ENCODE measurements around the gene PLD6.
A peak's percentile ranks its signal among the peaks of the same experiment; 100 is the strongest.
"Not testable (repeated sequence)": the region's sequence is repeated elsewhere in the genome, so short reads cannot be mapped to it uniquely, and the experiment has no call there.

PLD6 gene

GRCh38 chr17:17172990-17173389, 33.1 kb downstream of the PLD6 start:
- no peak for DNase-seq

- peak; percentile 56 for DNase-seq
Measured at GRCh38 chr17:17172001-17172939, 33.9 kb downstream of the PLD6 start.

- no peak for DNase-seq
Measured at GRCh38 chr17:17171186-17171585, 34.9 kb downstream of the PLD6 start.

GRCh38 chr17:17170346-17170985, 35.7 kb downstream of the PLD6 start:
- DNase-seq = no peak

GRCh38 chr17:17169396-17169795, 36.7 kb downstream of the PLD6 start:
- DNase-seq = no peak

GRCh38 chr17:17168401-17168800, 37.7 kb downstream of the PLD6 start:
- DNase-seq = no peak

GRCh38 chr17:17167986-17168385, 38.1 kb downstream of the PLD6 start:
- no peak for DNase-seq

GRCh38 chr17:17167356-17167755, 38.8 kb downstream of the PLD6 start:
- DNase-seq = no peak

GRCh38 chr17:17166446-17166845, 39.7 kb downstream of the PLD6 start:
- no peak for DNase-seq

- DNase-seq = no peak
Measured at GRCh38 chr17:17165666-17166308, 40.3 kb downstream of the PLD6 start.

GRCh38 chr17:17164676-17165075, 41.5 kb downstream of the PLD6 start:
- DNase-seq = no peak

- no peak for DNase-seq
Measured at GRCh38 chr17:17164156-17164555, 42.0 kb downstream of the PLD6 start.

- DNase-seq = no peak
Measured at GRCh38 chr17:17161759-17162158, 44.4 kb downstream of the PLD6 start.

GRCh38 chr17:17161121-17161520, 45.0 kb downstream of the PLD6 start:
- DNase-seq = no peak

- DNase-seq = no peak
Measured at GRCh38 chr17:17159571-17159970, 46.6 kb downstream of the PLD6 start.

- DNase-seq = not testable (repeated sequence)
Measured at GRCh38 chr17:17158506-17158905, 47.6 kb downstream of the PLD6 start.

GRCh38 chr17:17157041-17157440, 49.1 kb downstream of the PLD6 start:
- no peak for DNase-seq

GRCh38 chr17:17156511-17156910, 49.6 kb downstream of the PLD6 start:
- DNase-seq = no peak

GRCh38 chr17:17156107-17156506, 50.0 kb downstream of the PLD6 start:
- no peak for DNase-seq

GRCh38 chr17:17155568-17155967, 50.6 kb downstream of the PLD6 start:
- DNase-seq = no peak

- no peak for DNase-seq
Measured at GRCh38 chr17:17154981-17155380, 51.2 kb downstream of the PLD6 start.

- DNase-seq = no peak
Measured at GRCh38 chr17:17154556-17154955, 51.6 kb downstream of the PLD6 start.

- DNase-seq = no peak
Measured at GRCh38 chr17:17153709-17154108, 52.4 kb downstream of the PLD6 start.

- no peak for DNase-seq
Measured at GRCh38 chr17:17153071-17153470, 53.1 kb downstream of the PLD6 start.

Measured in NCI-H69 (cell line).